Chondrocyte (in vitro differentiated cells): Measurements from ENCODE around the gene TARS3. TPM values are rescaled to one million over a fixed set of nuclear protein-coding genes. Genes with fewer than 3 reads are reported as not detected.
"Not testable (repeated sequence)": the region's sequence is repeated elsewhere in the genome, so short reads cannot be mapped to it uniquely, and the experiment has no call there.

Experiments
- DNase-seq: peaks from one replicate; pipeline ENCODE4 v3.0.0; 2021; ENCODE audit warnings: mixed read lengths, low spot score
- H3K27ac Mint-ChIP-seq: one replicate; pipeline ENCODE4 v1.8.0; 2021; ENCODE audit warnings: mild to moderate bottlenecking, moderate library complexity, mixed read lengths; ENCODE audit not compliant: unreplicated experiment
- H3K27me3 Mint-ChIP-seq: 2 replicates; pipeline ENCODE4 v1.8.0; 2021; ENCODE audit warnings: low read depth, mixed read lengths
- H3K36me3 Mint-ChIP-seq: 2 replicates; pipeline ENCODE4 v1.8.0; 2021; ENCODE audit warnings: low read depth, mixed read lengths
- H3K4me1 Mint-ChIP-seq: 2 replicates; pipeline ENCODE4 v1.8.0; 2021; ENCODE audit warnings: low read depth, mild to moderate bottlenecking, mixed read lengths
- H3K4me3 Mint-ChIP-seq: one replicate; pipeline ENCODE4 v1.8.0; 2021; ENCODE audit warnings: mild to moderate bottlenecking, moderate library complexity, mixed read lengths; ENCODE audit not compliant: unreplicated experiment
- H3K9me3 Mint-ChIP-seq: 2 replicates; pipeline ENCODE4 v1.8.0; 2021; ENCODE audit warnings: low read depth, mixed read lengths
- total RNA-seq: library from RNA; stranded (reverse); gene quantifications from 3 replicates; pipeline ENCODE4 v1.2.1, GENCODE V29; 2021
- TF ChIP-seq, protein P1 (sequence below): fragments of 200-600 bp; sonication (generic); IDR thresholded peaks from 2 replicates; pipeline ENCODE4 v1.5.0; 2021; ENCODE audit warnings: antibody characterized with exemption, mild to moderate bottlenecking, moderate library complexity

TARS3 gene
- total RNA-seq, 1 donor from 2014 or later = 10.7 TPM

- H3K4me3 Mint-ChIP-seq, DNase-seq, H3K36me3 Mint-ChIP-seq, H3K27ac Mint-ChIP-seq, H3K9me3 Mint-ChIP-seq, H3K27me3 Mint-ChIP-seq, H3K4me1 Mint-ChIP-seq: not testable (repeated sequence)
Observed at GRCh38 chr15:101734837-101735236, 10.6 kb upstream of the TARS3 start.

GRCh38 chr15:101733545-101733944 lies 9.3 kb upstream of the TARS3 start:
- Mint-ChIP-seq H3K27me3 (no peaks in the 10 kb centered on the region), H3K36me3 (no peaks in the 10 kb centered on the region), H3K9me3 (no peaks in the 10 kb centered on the region), H3K4me1 (peaks cover 5% of the 10 kb centered on the region), H3K27ac (no peak overlapping the region), H3K4me3 (no peak overlapping the region)
- TF ChIP-seq, protein P1, sequence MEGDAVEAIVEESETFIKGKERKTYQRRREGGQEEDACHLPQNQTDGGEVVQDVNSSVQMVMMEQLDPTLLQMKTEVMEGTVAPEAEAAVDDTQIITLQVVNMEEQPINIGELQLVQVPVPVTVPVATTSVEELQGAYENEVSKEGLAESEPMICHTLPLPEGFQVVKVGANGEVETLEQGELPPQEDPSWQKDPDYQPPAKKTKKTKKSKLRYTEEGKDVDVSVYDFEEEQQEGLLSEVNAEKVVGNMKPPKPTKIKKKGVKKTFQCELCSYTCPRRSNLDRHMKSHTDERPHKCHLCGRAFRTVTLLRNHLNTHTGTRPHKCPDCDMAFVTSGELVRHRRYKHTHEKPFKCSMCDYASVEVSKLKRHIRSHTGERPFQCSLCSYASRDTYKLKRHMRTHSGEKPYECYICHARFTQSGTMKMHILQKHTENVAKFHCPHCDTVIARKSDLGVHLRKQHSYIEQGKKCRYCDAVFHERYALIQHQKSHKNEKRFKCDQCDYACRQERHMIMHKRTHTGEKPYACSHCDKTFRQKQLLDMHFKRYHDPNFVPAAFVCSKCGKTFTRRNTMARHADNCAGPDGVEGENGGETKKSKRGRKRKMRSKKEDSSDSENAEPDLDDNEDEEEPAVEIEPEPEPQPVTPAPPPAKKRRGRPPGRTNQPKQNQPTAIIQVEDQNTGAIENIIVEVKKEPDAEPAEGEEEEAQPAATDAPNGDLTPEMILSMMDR = no peak
- no peak for DNase-seq

GRCh38 chr15:101732772-101733171 lies 8.5 kb upstream of the TARS3 start:
- Mint-ChIP-seq H3K4me1 (peaks cover 5% of the 10 kb centered on the region), H3K27ac (no peak overlapping the region), H3K4me3 (no peak overlapping the region), H3K9me3 (no peaks in the 10 kb centered on the region), H3K27me3 (no peaks in the 10 kb centered on the region), H3K36me3 (no peaks in the 10 kb centered on the region)
- TF ChIP-seq, protein P1 = no peak
- DNase-seq = no peak

DNA sequence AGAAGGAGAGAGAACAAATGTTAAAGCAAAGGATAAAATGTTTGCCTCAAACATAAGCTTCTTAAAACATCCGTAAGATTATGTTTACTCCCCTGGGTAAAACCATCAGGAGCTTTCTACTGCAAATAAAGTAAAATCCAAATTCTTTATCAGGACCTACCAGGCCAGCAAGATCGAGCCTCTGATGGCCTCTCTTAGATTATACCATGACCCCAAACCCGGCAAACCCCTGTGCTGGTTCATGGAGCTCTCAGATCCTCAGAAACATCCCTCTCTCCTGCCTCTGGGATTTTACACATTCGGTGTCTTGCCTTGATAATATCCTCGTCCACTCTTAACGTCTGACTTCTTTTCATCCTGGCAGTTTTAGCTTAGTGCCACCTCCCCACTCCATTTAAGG lies 7.5 kb upstream of the TARS3 start:
- Mint-ChIP-seq H3K9me3 (no peaks in the 10 kb centered on the region), H3K36me3 (no peaks in the 10 kb centered on the region), H3K4me3 (no peak overlapping the region), H3K27me3 (no peaks in the 10 kb centered on the region), H3K4me1 (peaks cover 5% of the 10 kb centered on the region), H3K27ac (no peak overlapping the region)
- DNase-seq = no peak
- TF ChIP-seq, protein P1 = no peak

- Mint-ChIP-seq H3K27ac (no peak overlapping the region), H3K4me3 (no peak overlapping the region), H3K36me3 (peaks cover 2% of the 10 kb centered on the region), H3K4me1 (peaks cover 13% of the 10 kb centered on the region), H3K9me3 (no peaks in the 10 kb centered on the region), H3K27me3 (no peaks in the 10 kb centered on the region)
- DNase-seq = no peak
- TF ChIP-seq, protein P1 = no peak
Observed at GRCh38 chr15:101727186-101727585, 2.9 kb upstream of the TARS3 start.

DNA sequence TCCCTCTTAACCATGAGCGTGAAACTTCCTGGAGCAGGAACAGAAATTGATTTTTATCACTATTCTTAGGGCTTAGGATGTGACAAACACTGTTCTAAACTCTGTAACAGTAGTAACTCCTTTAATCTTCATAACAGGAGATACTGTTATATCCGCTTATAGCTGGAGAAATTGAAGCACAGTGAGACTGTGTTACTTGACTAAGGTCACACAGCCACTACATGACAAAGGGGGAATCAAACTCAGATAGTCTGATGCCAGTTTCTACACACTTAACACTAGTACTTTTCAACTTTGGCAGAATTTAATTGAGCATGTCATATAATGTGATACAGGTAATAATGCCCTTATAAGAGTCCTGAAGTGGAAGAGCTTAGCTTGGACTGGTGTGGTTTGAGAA lies 800 bp upstream of the TARS3 start:
- no peak overlapping the region for H3K27ac Mint-ChIP-seq
- DNase-seq = no peak
- peaks cover 16% of the 10 kb centered on the region for H3K4me1 Mint-ChIP-seq
- H3K9me3 Mint-ChIP-seq = no peaks in the 10 kb centered on the region
- H3K4me3 Mint-ChIP-seq = no peak overlapping the region
- TF ChIP-seq, protein P1 = no peak
- H3K36me3 Mint-ChIP-seq = peaks cover 11% of the 10 kb centered on the region
- H3K27me3 Mint-ChIP-seq = no peaks in the 10 kb centered on the region
